ENCODE results near the gene STMN3. TPM values are rescaled to one million over a fixed set of nuclear protein-coding genes. Genes with fewer than 3 reads are reported as not detected.

The STMN3 gene
- total RNA-seq, 1 experiment from 2014 or later, result 65.6 TPM

DNA sequence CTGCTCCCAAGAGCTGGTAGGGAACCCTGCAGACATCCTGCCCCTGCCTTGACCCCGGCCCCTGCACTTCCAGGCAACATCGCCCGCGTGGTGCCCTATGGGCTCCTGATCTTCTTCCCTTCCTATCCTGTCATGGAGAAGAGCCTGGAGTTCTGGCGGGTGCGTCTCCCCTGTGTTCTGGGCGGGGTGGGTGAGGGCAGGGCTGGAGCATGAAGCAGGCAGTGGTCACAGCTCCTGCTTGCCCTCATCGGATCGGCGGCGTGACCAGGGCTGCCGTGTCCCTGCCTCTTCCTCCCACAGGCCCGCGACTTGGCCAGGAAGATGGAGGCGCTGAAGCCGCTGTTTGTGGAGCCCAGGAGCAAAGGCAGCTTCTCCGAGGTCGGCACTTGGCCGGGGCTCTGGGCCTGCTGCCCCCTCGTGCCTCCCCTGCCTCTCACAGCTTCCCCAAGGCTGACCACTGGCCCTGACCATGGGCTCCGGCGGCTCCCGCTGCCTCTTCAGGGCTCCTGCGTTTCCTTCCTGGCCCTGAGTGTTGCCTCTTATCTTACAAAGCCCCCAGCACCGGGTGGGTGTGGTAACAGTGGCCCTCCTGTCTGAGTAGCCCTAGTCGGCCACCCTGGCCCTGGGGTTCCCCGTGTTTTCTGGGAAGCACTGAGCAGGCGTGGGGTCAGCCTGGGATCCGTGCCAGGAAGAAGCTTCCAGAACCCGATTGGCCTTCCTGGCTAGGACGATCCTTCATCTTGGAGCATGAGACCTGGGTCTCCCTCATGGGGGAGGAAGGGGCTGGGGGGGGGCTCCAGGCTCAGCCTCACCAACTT, 35.2 kb upstream of the STMN3 start:
- ChIA-PET CTCF (no interaction called here), POLR2A (interaction anchor here (0.5 kb wide), 1 partner anchor 826 kb away, joined by 4 read pairs; no protein-coding TSS in a partner anchor)
- Mint-ChIP-seq H3K9me3 (no peaks in the 10 kb centered on the region), H3K27ac (no peak overlapping the region), H3K4me1 (no peaks in the 10 kb centered on the region), H3K27me3 (ENCODE audit: low read depth) (no peaks in the 10 kb centered on the region), H3K4me3 (no peak overlapping the region), H3K36me3 (peaks cover 8% of the 10 kb centered on the region)
- TF ChIP-seq CREB1 (CRISPR knock-in tag; IDR thresholded peaks at IDR 0.05), result no peak
- no peak for TF ChIP-seq KAT7 (CRISPR knock-in tag; IDR thresholded peaks at IDR 0.05; ENCODE audit: borderline replicate concordance)
- TF ChIP-seq FOXP1 (CRISPR knock-in tag; IDR thresholded peaks at IDR 0.05; ENCODE audit: borderline replicate concordance), result no peak
- no peak for TF ChIP-seq ESRRA (CRISPR knock-in tag; IDR thresholded peaks at IDR 0.05; ENCODE audit: borderline replicate concordance)
- TF ChIP-seq NFATC4 (CRISPR knock-in tag; IDR thresholded peaks at IDR 0.05), result no peak
- TF ChIP-seq, protein P1, sequence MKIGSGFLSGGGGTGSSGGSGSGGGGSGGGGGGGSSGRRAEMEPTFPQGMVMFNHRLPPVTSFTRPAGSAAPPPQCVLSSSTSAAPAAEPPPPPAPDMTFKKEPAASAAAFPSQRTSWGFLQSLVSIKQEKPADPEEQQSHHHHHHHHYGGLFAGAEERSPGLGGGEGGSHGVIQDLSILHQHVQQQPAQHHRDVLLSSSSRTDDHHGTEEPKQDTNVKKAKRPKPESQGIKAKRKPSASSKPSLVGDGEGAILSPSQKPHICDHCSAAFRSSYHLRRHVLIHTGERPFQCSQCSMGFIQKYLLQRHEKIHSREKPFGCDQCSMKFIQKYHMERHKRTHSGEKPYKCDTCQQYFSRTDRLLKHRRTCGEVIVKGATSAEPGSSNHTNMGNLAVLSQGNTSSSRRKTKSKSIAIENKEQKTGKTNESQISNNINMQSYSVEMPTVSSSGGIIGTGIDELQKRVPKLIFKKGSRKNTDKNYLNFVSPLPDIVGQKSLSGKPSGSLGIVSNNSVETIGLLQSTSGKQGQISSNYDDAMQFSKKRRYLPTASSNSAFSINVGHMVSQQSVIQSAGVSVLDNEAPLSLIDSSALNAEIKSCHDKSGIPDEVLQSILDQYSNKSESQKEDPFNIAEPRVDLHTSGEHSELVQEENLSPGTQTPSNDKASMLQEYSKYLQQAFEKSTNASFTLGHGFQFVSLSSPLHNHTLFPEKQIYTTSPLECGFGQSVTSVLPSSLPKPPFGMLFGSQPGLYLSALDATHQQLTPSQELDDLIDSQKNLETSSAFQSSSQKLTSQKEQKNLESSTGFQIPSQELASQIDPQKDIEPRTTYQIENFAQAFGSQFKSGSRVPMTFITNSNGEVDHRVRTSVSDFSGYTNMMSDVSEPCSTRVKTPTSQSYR (CRISPR knock-in tag; IDR thresholded peaks at IDR 0.05), result no peak
- no peak for TF ChIP-seq ZNF416 (CRISPR knock-in tag; IDR thresholded peaks at IDR 0.05)
- TF ChIP-seq TP53 (CRISPR knock-in tag; IDR thresholded peaks at IDR 0.05), result no peak
- no peak for TF ChIP-seq FOXP4 (CRISPR knock-in tag; IDR thresholded peaks at IDR 0.05)
- TF ChIP-seq PREB (CRISPR knock-in tag; IDR thresholded peaks at IDR 0.05; ENCODE audit: borderline replicate concordance), result no peak
- no peak for DNase-seq (ENCODE audit: low spot score)
- no peak for ATAC-seq

GRCh38 chr20:63687419-63688178, 34.4 kb upstream of the STMN3 start:
- H3K9me3 Mint-ChIP-seq, result no peaks in the 10 kb centered on the region
- ATAC-seq (no peak), DNase-seq (ENCODE audit: low spot score) (no peak)
- no peak overlapping the region for H3K4me3 Mint-ChIP-seq
- no peaks in the 10 kb centered on the region for H3K4me1 Mint-ChIP-seq
- POLR2A ChIA-PET, result interaction anchor here (1.4 kb wide), 1 partner anchor 8 kb away, joined by 3 read pairs; the partner anchor contains the start of gene TNFRSF6B
- no peaks in the 10 kb centered on the region for H3K27me3 Mint-ChIP-seq (ENCODE audit: low read depth)
- no peak overlapping the region for H3K27ac Mint-ChIP-seq
- H3K36me3 Mint-ChIP-seq, result peaks cover 3% of the 10 kb centered on the region
- CTCF ChIA-PET, result no interaction called here
- TF ChIP-seq GABPB1 (CRISPR knock-in tag; IDR thresholded peaks at IDR 0.05) (no peak), ZNF219 (CRISPR knock-in tag; IDR thresholded peaks at IDR 0.05; ENCODE audit: borderline replicate concordance) (no peak), ZNF317 (CRISPR knock-in tag; IDR thresholded peaks at IDR 0.05; ENCODE audit: borderline replicate concordance, low read depth) (no peak), ZNF138 (CRISPR knock-in tag; conservative IDR thresholded peaks at IDR 0.05) (no peak), ZNF425 (CRISPR knock-in tag; conservative IDR thresholded peaks at IDR 0.05) (no peak), USF1 (CRISPR knock-in tag; IDR thresholded peaks at IDR 0.05) (no peak), OVOL2 (CRISPR knock-in tag; IDR thresholded peaks at IDR 0.05; ENCODE audit: borderline replicate concordance) (no peak), ZBTB21 (CRISPR knock-in tag; IDR thresholded peaks at IDR 0.05; ENCODE audit: borderline replicate concordance) (no peak), RORB (CRISPR knock-in tag; IDR thresholded peaks at IDR 0.05) (no peak), ELF4 (CRISPR knock-in tag; IDR thresholded peaks at IDR 0.05; ENCODE audit: low read depth) (no peak), FOXP1 (CRISPR knock-in tag; IDR thresholded peaks at IDR 0.05; ENCODE audit: borderline replicate concordance) (no peak), ESRRA (CRISPR knock-in tag; IDR thresholded peaks at IDR 0.05; ENCODE audit: borderline replicate concordance) (no peak), CDX4 (CRISPR knock-in tag; IDR thresholded peaks at IDR 0.05; ENCODE audit: borderline replicate concordance) (no peak), SMAD3 (CRISPR knock-in tag; IDR thresholded peaks at IDR 0.05; ENCODE audit: borderline replicate concordance) (no peak), TP53 (CRISPR knock-in tag; IDR thresholded peaks at IDR 0.05) (no peak)

Data from WTC11 (cell line).